GM21390 (cell line): Measurements from ENCODE around the gene CLTB.

Experiments used
- ATAC-seq: cut with Tn5 transposase; IDR thresholded peaks from one replicate; pipeline ENCODE4 v1.9.1; 2021; ENCODE audit not compliant: unreplicated experiment

The CLTB gene

GRCh38 chr5:176355400-176356178, 60.8 kb downstream of the CLTB start:
- ATAC-seq = no peak

- ATAC-seq = no peak
These were observed 62.8 kb downstream of the CLTB start for GRCh38 chr5:176353533-176353932.

DNA sequence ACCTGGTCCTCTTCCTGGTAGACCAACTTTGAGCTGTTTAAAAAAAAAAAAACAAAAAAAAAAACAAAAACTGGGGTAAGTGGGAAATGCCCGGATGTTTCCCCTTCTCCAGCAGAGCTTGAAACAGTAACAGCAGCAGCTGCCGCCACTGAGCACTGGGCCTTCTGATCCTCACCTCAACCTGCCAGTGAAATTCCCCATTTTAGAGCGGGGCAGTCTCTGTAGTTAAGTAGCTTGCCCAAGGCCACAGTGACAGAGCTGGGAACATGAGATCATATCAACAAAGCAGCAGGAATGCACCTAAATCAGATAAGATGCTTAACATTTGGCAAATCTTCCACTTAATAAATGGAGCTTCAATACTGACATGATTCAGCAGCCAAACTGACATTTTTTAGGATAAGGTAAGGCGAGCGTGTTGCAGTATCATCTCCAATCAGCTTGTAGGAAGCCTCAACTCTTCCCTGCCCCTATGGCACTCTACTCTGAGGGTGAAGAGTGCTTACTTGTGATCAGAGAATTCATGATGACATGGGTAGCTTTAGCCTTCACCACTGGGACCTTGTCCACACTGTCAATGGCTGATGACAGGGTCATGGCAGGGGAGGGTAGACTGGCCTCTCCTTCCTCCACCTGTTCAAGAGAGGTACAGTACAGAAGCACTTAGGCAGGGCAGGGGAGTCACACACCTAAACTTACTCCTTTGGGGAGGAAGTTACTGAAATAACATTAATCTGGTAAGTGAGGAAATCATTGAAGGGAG, 64.0 kb downstream of the CLTB start:
- no peak for ATAC-seq

- ATAC-seq = no peak
These were observed 65.9 kb downstream of the CLTB start for GRCh38 chr5:176350416-176350815.

DNA sequence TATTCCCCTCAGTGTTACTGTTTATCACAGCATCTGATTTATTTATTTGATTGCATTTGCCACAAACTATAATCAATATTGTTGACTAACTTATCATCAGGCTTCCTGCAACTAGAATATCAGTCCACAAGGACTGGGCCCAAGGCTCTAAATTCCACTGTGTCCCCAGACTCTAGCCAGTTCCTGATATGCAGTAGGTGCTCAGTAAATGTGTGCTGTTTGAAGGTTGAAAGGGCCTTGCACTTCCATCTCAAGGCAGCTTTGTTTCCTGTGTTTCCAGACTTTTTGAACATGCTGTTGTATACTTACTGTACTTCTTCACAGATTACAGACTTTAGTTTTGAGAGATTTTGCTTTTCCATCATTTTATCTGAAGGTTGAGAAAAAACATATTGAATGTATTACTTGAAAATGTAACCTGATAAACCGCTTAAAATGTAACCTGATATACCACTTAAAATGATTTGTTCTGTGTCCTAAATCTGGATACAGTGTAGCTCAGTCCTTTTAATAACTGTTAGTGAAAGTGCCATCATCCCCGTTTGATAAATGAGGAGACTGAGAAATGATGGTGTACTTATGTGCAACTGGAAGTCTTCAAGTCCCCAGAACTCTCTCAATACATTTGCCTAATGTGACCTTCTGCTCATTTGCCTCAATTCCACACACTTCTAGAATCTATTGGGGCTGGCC, 73.4 kb downstream of the CLTB start:
- no peak for ATAC-seq
